Mammary epithelial cell (primary cell): ENCODE results near the gene ZNF414.

Experiments
- CTCF ChIP-seq, 2 donors: IDR thresholded peaks in 1 of 2; conservative IDR thresholded peaks in 1 of 2; 2 replicates each; pipeline ENCODE4 v1.5.1; 2011 to 2012; ENCODE audit warnings: inconsistent platforms in 2 of 2, low read length in 2 of 2, mild to moderate bottlenecking in 2 of 2, control low read depth in 1 of 2, low read depth in 1 of 2; ENCODE audit not compliant: insufficient read depth in 1 of 2; ENCODE audit errors: extremely low read depth in 1 of 2
- EZH2 ChIP-seq: IDR thresholded peaks from 2 replicates; pipeline ENCODE4 v1.6.1; 2012; ENCODE audit warnings: low read length, inconsistent platforms, borderline replicate concordance

GRCh38 chr19:8530061-8530679 lies 16.2 kb upstream of the ZNF414 start:
- TF ChIP-seq EZH2: no peak
- no peak for TF ChIP-seq CTCF (conservative IDR thresholded peaks at IDR 0.05 in 1 of 2, IDR thresholded peaks at IDR 0.05 in 1 of 2; ENCODE audit: extremely low read depth in 1 of 2, insufficient read depth in 1 of 2, low read depth in 1 of 2, low read length in 2 of 2)
